WTC11 (cell line): ENCODE results near the gene COL6A6. TPM values are rescaled to one million over a fixed set of nuclear protein-coding genes. Genes with fewer than 3 reads are reported as not detected.

Experiments
- ATAC-seq: fragments of 200-7000 bp; cut with Tn5 transposase; 2 replicates; pipeline ENCODE4 v1.10.0; 2021; ENCODE audit warnings: mild to moderate bottlenecking, moderate library complexity
- CTCF ChIA-PET: fragments of 300-600 bp; sonication (Branson Sonifier 250); formaldehyde crosslinking; loops from one replicate; lab custom pipeline; 2021; ENCODE audit warnings: antibody characterized with exemption; lab: Charles Lee
- POLR2A ChIA-PET: fragments of 350-600 bp; sonication (Branson Sonifier 250); formaldehyde crosslinking; loops from one replicate; lab custom pipeline; 2021; ENCODE audit warnings: antibody characterized with exemption; lab: Charles Lee
- DNase-seq: peaks from one replicate; pipeline ENCODE4 v3.0.0; 2021; ENCODE audit warnings: low spot score
- H3K27ac Mint-ChIP-seq: 2 replicates; pipeline ENCODE4 v1.8.0; 2021; ENCODE audit warnings: mixed read lengths
- H3K27me3 Mint-ChIP-seq: 2 replicates; pipeline ENCODE4 v1.8.0; 2021; ENCODE audit warnings: low read depth, mild to moderate bottlenecking, moderate library complexity, mixed read lengths
- H3K36me3 Mint-ChIP-seq: 2 replicates; pipeline ENCODE4 v1.8.0; 2021; ENCODE audit warnings: mixed read lengths
- H3K4me1 Mint-ChIP-seq: 2 replicates; pipeline ENCODE4 v1.8.0; 2022; ENCODE audit warnings: mixed read lengths
- H3K4me3 Mint-ChIP-seq: 2 replicates; pipeline ENCODE4 v1.8.0; 2021; ENCODE audit warnings: mild to moderate bottlenecking, moderate library complexity, mixed read lengths
- H3K9me3 Mint-ChIP-seq: 2 replicates; pipeline ENCODE4 v1.8.0; 2021; ENCODE audit warnings: mixed read lengths
- E2F1 ChIP-seq: sonication (generic); formaldehyde crosslinking; IDR thresholded peaks from 2 replicates; pipeline ENCODE4 v1.8.0; 2022; ENCODE audit warnings: mild to moderate bottlenecking, missing genetic modification reagents
- FOXJ3 ChIP-seq: sonication (generic); formaldehyde crosslinking; IDR thresholded peaks from 2 replicates; pipeline ENCODE4 v1.9.0; 2021; ENCODE audit warnings: missing genetic modification reagents, mild to moderate bottlenecking, borderline replicate concordance
- GRHL2 ChIP-seq: fragments of 250-450 bp; sonication (Bioruptor Pico); IDR thresholded peaks from 2 replicates; pipeline ENCODE4 v1.8.0; 2022; ENCODE audit warnings: mild to moderate bottlenecking, moderate library complexity; ENCODE audit not compliant: insufficient replicate concordance, severe bottlenecking
- MLX ChIP-seq: sonication (generic); formaldehyde crosslinking; IDR thresholded peaks from 2 replicates; pipeline ENCODE4 v1.8.1; 2023; ENCODE audit warnings: mild to moderate bottlenecking, missing genetic modification reagents, moderate library complexity
- NFATC4 ChIP-seq: fragments of 250-450 bp; sonication (Bioruptor Pico); IDR thresholded peaks from 2 replicates; pipeline ENCODE4 v1.9.0; 2021; ENCODE audit warnings: mild to moderate bottlenecking
- NFE2L1 ChIP-seq: sonication (generic); formaldehyde crosslinking; IDR thresholded peaks from 2 replicates; pipeline ENCODE4 v1.8.1; 2023; ENCODE audit warnings: missing genetic modification reagents
- PREB ChIP-seq: sonication (generic); formaldehyde crosslinking; IDR thresholded peaks from 2 replicates; pipeline ENCODE4 v1.8.1; 2022; ENCODE audit warnings: mild to moderate bottlenecking, missing genetic modification reagents, moderate library complexity, borderline replicate concordance
- PRRX2 ChIP-seq: fragments of 250-450 bp; sonication (Bioruptor Pico); IDR thresholded peaks from 2 replicates; pipeline ENCODE4 v1.8.0; 2021; ENCODE audit warnings: mild to moderate bottlenecking
- RORB ChIP-seq: fragments of 250-450 bp; sonication (Bioruptor Pico); IDR thresholded peaks from 2 replicates; pipeline ENCODE4 v1.9.0; 2021; ENCODE audit warnings: mild to moderate bottlenecking
- TEAD4 ChIP-seq: sonication (generic); formaldehyde crosslinking; IDR thresholded peaks from 2 replicates; pipeline ENCODE4 v1.8.0; 2022; ENCODE audit warnings: mild to moderate bottlenecking, missing genetic modification reagents
- ZNF416 ChIP-seq: fragments of 250-450 bp; sonication (Bioruptor Pico); IDR thresholded peaks from 2 replicates; pipeline ENCODE4 v1.9.0; 2021; ENCODE audit warnings: mild to moderate bottlenecking, inconsistent platforms
- total RNA-seq: library from RNA; stranded (reverse); gene quantifications from 3 replicates; pipeline ENCODE4 v1.2.3, GENCODE V29; 2021
- TF ChIP-seq, protein P1 (sequence below): sonication (generic); formaldehyde crosslinking; conservative IDR thresholded peaks from 2 replicates; pipeline ENCODE4 v1.8.1; 2023; ENCODE audit warnings: mild to moderate bottlenecking, low read depth, missing genetic modification reagents, moderate library complexity
- TF ChIP-seq, protein P2 (sequence below): sonication (generic); formaldehyde crosslinking; IDR thresholded peaks from 2 replicates; pipeline ENCODE4 v1.8.0; 2023; ENCODE audit warnings: missing genetic modification reagents
- TF ChIP-seq, protein P3 (sequence below): sonication (generic); formaldehyde crosslinking; IDR thresholded peaks from 2 replicates; pipeline ENCODE4 v1.8.0; 2022; ENCODE audit warnings: mild to moderate bottlenecking, missing genetic modification reagents
- TF ChIP-seq, protein P4 (sequence below): sonication (generic); formaldehyde crosslinking; IDR thresholded peaks from 2 replicates; pipeline ENCODE4 v1.8.1; 2022; ENCODE audit warnings: low read depth, mild to moderate bottlenecking, moderate library complexity, missing genetic modification reagents, borderline replicate concordance

COL6A6 gene
- total RNA-seq, 1 experiment from 2014 or later, result 0.09 TPM

DNA sequence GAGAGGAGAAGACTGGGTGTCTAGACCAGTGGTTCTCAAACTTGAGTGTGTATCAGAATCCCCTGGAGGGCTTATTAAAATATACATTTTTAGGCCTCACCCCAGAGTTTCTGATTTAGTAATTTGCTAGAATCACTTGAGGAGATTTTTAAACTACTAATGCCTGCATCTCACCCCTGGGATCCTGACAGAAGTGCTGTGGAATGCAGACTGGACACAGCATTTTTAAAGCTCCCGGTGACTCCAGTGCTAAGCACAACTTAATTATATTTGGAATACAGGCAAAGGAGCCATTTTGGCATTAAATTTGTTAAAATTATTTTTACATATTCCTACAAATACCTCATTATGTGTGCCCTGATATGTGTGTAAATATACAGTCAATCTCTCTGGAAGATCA lies 26.7 kb upstream of the COL6A6 start:
- Mint-ChIP-seq H3K36me3 (no peaks in the 10 kb centered on the region), H3K4me3 (no peak overlapping the region), H3K27me3 (no peaks in the 10 kb centered on the region), H3K9me3 (no peaks in the 10 kb centered on the region), H3K4me1 (peaks cover 13% of the 10 kb centered on the region), H3K27ac (no peak overlapping the region)
- no peak for ATAC-seq
- DNase-seq, result no peak
- TF ChIP-seq E2F1 (CRISPR knock-in tag) (no peak), MLX (CRISPR knock-in tag) (no peak), PREB (no peak), NFATC4 (no peak)
- TF ChIP-seq, protein P1, sequence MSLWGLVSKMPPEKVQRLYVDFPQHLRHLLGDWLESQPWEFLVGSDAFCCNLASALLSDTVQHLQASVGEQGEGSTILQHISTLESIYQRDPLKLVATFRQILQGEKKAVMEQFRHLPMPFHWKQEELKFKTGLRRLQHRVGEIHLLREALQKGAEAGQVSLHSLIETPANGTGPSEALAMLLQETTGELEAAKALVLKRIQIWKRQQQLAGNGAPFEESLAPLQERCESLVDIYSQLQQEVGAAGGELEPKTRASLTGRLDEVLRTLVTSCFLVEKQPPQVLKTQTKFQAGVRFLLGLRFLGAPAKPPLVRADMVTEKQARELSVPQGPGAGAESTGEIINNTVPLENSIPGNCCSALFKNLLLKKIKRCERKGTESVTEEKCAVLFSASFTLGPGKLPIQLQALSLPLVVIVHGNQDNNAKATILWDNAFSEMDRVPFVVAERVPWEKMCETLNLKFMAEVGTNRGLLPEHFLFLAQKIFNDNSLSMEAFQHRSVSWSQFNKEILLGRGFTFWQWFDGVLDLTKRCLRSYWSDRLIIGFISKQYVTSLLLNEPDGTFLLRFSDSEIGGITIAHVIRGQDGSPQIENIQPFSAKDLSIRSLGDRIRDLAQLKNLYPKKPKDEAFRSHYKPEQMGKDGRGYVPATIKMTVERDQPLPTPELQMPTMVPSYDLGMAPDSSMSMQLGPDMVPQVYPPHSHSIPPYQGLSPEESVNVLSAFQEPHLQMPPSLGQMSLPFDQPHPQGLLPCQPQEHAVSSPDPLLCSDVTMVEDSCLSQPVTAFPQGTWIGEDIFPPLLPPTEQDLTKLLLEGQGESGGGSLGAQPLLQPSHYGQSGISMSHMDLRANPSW (CRISPR knock-in tag), result no peak
- ChIA-PET POLR2A (no interaction called here), CTCF (interaction anchor here (1.0 kb wide), 1 partner anchor 9 kb away, joined by 3 read pairs; no protein-coding TSS in a partner anchor)

DNA sequence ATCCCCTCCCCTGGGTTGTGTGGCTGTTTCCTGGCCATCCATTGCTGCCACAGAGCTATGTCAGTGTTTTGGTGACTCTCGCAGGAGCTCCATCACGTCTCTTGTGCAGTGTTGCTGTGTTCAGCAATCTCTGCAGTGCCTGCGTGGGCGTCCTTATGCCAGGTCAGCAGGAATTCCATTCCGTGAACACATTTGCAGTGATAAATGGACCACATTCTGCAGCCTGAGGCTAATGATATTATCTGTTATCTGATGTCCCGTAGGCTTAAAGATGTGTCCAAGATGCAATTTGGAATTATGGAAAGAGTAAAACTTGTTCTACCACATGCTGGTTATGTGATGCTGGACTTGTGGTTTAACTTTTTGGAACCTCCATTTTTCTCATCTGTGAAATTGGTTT lies 25.5 kb upstream of the COL6A6 start:
- H3K4me3 Mint-ChIP-seq, result no peak overlapping the region

More for the DNA sequence above, 25.5 kb upstream of the COL6A6 start:
- Mint-ChIP-seq H3K27me3 (no peaks in the 10 kb centered on the region), H3K36me3 (no peaks in the 10 kb centered on the region), H3K27ac (no peak overlapping the region), H3K4me1 (peaks cover 13% of the 10 kb centered on the region), H3K9me3 (no peaks in the 10 kb centered on the region)
- no peak for DNase-seq
- CTCF ChIA-PET, result no interaction called here
- ATAC-seq, result no peak
- no peak for TF ChIP-seq GRHL2 (CRISPR knock-in tag)
- TF ChIP-seq, protein P2, sequence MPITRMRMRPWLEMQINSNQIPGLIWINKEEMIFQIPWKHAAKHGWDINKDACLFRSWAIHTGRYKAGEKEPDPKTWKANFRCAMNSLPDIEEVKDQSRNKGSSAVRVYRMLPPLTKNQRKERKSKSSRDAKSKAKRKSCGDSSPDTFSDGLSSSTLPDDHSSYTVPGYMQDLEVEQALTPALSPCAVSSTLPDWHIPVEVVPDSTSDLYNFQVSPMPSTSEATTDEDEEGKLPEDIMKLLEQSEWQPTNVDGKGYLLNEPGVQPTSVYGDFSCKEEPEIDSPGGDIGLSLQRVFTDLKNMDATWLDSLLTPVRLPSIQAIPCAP (CRISPR knock-in tag), result no peak
- no peak for TF ChIP-seq FOXJ3 (CRISPR knock-in tag)
- TF ChIP-seq ZNF416 (CRISPR knock-in tag), result no peak
- TF ChIP-seq, protein P3, sequence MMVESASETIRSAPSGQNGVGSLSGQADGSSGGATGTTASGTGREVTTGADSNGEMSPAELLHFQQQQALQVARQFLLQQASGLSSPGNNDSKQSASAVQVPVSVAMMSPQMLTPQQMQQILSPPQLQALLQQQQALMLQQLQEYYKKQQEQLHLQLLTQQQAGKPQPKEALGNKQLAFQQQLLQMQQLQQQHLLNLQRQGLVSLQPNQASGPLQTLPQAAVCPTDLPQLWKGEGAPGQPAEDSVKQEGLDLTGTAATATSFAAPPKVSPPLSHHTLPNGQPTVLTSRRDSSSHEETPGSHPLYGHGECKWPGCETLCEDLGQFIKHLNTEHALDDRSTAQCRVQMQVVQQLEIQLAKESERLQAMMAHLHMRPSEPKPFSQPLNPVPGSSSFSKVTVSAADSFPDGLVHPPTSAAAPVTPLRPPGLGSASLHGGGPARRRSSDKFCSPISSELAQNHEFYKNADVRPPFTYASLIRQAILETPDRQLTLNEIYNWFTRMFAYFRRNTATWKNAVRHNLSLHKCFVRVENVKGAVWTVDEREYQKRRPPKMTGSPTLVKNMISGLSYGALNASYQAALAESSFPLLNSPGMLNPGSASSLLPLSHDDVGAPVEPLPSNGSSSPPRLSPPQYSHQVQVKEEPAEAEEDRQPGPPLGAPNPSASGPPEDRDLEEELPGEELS, result no peak
- TF ChIP-seq TEAD4 (CRISPR knock-in tag), result no peak
- TF ChIP-seq PRRX2, result no peak
- no peak for TF ChIP-seq RORB
- no peak for TF ChIP-seq NFE2L1 (CRISPR knock-in tag)
- TF ChIP-seq, protein P4, sequence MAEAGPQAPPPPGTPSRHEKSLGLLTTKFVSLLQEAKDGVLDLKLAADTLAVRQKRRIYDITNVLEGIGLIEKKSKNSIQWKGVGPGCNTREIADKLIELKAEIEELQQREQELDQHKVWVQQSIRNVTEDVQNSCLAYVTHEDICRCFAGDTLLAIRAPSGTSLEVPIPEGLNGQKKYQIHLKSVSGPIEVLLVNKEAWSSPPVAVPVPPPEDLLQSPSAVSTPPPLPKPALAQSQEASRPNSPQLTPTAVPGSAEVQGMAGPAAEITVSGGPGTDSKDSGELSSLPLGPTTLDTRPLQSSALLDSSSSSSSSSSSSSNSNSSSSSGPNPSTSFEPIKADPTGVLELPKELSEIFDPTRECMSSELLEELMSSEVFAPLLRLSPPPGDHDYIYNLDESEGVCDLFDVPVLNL, result no peak
- POLR2A ChIA-PET, result no interaction called here
